NB4 (cell line): ENCODE data around the gene ASAP2.

ENCODE experiments used
- DNase-seq: peaks from one replicate; pipeline ENCODE4 v3.0.0; 2010; ENCODE audit warnings: low read depth
- H3K4me3 ChIP-seq: one replicate; pipeline ENCODE4 v1.5.1; 2011; ENCODE audit warnings: mild to moderate bottlenecking, low read depth, low read length, moderate library complexity
- CTCF ChIP-seq: IDR thresholded peaks from one replicate; pipeline ENCODE4 v1.5.1; 2012; ENCODE audit warnings: low read depth, low read length
- MAX ChIP-seq: IDR thresholded peaks from 2 replicates; pipeline ENCODE4 v1.6.1; 2011; ENCODE audit warnings: low read depth, low read length
- MYC ChIP-seq: IDR thresholded peaks from 2 replicates; pipeline ENCODE4 v1.6.1; 2011; ENCODE audit warnings: low read depth, low read length
- POLR2A ChIP-seq: IDR thresholded peaks from 2 replicates; pipeline ENCODE4 v1.6.1; 2011; ENCODE audit warnings: mild to moderate bottlenecking; ENCODE audit not compliant: insufficient read length; ENCODE audit errors: extremely low read depth

Gene ASAP2

GRCh38 chr2:9380702-9381628, 174.4 kb downstream of the ASAP2 start:
- DNase-seq, result peak; percentile 39
- H3K4me3 ChIP-seq, result no peak overlapping the region
- TF ChIP-seq MAX, result no peak
- TF ChIP-seq MYC, result no peak
- TF ChIP-seq POLR2A, result no peak
- no peak for TF ChIP-seq CTCF

- no peak for DNase-seq
- TF ChIP-seq POLR2A, result no peak
- no peak for TF ChIP-seq MYC
- TF ChIP-seq MAX, result no peak
- TF ChIP-seq CTCF, result no peak
These were observed 176.1 kb downstream of the ASAP2 start for GRCh38 chr2:9382604-9383235.

GRCh38 chr2:9384521-9384920, 177.9 kb downstream of the ASAP2 start:
- H3K4me3 ChIP-seq, result no peak overlapping the region
- no peak for DNase-seq
- TF ChIP-seq MYC, result no peak
- TF ChIP-seq POLR2A, result no peak
- no peak for TF ChIP-seq MAX
- TF ChIP-seq CTCF, result no peak

More at GRCh38 chr2:9382604-9383235, 176.1 kb downstream of the ASAP2 start:
- no peak overlapping the region for H3K4me3 ChIP-seq

GRCh38 chr2:9385841-9386240, 179.2 kb downstream of the ASAP2 start:
- TF ChIP-seq CTCF (no peak), MYC (no peak), MAX (no peak), POLR2A (no peak)
- DNase-seq, result no peak
- H3K4me3 ChIP-seq, result no peak overlapping the region

GRCh38 chr2:9388199-9388681, 181.6 kb downstream of the ASAP2 start:
- no peak for DNase-seq
- TF ChIP-seq POLR2A, result no peak
- no peak for TF ChIP-seq MAX
- TF ChIP-seq MYC, result no peak
- no peak for TF ChIP-seq CTCF
- H3K4me3 ChIP-seq, result no peak overlapping the region
